ENCODE measurements around the gene TESMIN.

The TESMIN gene

DNA sequence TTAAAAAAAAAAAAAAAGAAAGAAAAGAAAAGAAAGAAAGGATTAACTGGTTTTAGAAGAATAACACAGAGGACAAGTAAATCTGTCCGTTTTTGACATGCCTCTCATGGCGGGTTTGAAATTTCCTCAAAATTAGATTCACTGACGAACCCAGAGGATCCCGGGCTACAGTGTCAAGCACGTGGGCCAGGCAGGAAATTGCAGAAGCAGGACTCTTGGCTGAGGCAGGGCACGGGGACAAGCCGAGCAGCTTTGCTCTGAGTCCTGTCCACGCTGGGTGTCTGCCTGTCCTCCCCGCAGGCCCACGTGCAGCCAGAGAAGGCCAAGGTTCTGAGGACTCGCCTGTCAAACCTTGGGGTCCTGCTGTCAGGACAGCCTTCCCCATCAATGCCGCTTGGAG, 42.3 kb downstream of the TESMIN start:
- DNase-seq, result no peak

GRCh38 chr11:68707527-68707926, 43.8 kb downstream of the TESMIN start:
- no peak for DNase-seq

DNA sequence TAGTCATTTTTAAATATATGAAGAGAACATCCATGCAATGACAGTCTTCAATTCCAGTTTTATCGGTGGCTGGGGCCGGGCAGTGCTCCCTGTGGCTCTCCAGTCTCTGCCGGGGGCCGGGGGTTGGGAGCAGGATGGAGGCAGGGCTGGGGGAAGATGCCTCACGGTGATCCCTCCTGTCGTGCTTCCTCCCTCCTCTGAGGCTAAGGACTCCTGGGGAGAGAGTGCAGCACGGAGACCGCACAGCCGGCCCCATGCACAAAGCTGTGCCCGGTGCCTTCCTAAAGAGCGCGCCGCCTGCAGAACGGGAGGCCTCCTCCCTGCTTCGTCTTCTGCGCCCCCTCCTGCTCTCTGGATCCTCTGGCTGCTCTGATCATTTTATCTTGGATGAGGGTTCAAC, 46.4 kb downstream of the TESMIN start:
- no peak for DNase-seq

GRCh38 chr11:68698993-68699392, 52.3 kb downstream of the TESMIN start:
- no peak for DNase-seq

- no peak for DNase-seq
Observed at GRCh38 chr11:68695531-68695930, 55.8 kb downstream of the TESMIN start.

GRCh38 chr11:68694431-68695297, 56.7 kb downstream of the TESMIN start:
- no peak for DNase-seq

DNA sequence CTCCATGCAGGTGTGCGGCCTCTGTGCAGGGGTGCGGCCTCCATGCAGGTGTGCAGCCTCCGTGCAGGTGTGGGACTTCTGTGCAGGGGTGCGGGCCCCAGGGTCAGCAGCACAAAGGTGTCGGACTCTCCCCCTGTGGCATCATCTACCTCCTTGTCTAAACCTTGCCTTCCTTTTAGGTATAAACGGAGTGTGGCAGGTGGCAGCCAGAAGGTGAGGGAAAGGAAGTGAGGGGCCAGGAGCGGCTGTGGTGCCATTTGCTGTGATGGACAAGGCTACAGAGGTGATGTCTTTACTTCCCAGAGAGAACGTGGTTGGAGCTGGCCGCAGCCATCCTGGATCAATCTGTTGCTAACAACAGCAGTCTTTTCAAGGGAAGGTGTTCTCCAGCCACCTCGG, 57.8 kb downstream of the TESMIN start:
- DNase-seq, result no peak

DNA sequence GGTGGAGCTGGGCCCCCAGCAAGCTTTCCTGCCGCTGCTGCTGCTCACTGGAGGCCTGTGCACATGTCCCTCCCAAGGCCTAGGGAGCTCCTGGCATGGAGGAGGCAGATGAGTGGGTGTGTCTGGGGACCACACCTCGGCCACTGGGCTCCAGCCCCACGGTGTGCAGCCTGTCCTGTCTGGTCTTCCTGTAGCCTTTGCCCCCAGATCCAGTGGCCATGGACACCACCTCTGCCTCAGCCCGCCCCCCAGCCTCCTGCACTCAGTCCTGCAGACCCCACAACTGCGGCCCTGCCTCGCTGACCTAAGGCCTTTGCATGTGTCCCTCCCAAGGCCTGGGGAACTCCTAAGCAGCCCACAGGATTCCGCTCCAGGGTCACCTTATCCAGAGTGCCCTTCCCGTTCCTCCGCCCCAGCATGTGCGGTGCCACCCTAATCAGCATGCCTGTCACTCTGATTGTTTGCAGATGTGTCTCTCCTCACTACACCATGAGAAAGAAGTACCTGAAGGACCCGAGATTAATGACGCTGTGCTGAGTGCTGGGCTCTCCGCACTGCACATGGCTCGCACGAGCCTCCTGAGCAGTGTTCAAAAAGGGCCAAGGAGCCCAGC, 58.3 kb downstream of the TESMIN start:
- DNase-seq, result no peak

GRCh38 chr11:68692115-68692514, 59.2 kb downstream of the TESMIN start:
- DNase-seq, result no peak

- DNase-seq, result no peak
Observed at GRCh38 chr11:68691402-68691784, 59.9 kb downstream of the TESMIN start.

- no peak for DNase-seq
Observed at GRCh38 chr11:68690671-68691401, 60.5 kb downstream of the TESMIN start.

- no peak for DNase-seq
Observed at GRCh38 chr11:68689737-68690625, 61.3 kb downstream of the TESMIN start.

- DNase-seq, result no peak
Observed at GRCh38 chr11:68688881-68689280, 62.4 kb downstream of the TESMIN start.

GRCh38 chr11:68687986-68688385, 63.3 kb downstream of the TESMIN start:
- DNase-seq, result no peak

GRCh38 chr11:68687311-68687710, 64.0 kb downstream of the TESMIN start:
- no peak for DNase-seq

DNA sequence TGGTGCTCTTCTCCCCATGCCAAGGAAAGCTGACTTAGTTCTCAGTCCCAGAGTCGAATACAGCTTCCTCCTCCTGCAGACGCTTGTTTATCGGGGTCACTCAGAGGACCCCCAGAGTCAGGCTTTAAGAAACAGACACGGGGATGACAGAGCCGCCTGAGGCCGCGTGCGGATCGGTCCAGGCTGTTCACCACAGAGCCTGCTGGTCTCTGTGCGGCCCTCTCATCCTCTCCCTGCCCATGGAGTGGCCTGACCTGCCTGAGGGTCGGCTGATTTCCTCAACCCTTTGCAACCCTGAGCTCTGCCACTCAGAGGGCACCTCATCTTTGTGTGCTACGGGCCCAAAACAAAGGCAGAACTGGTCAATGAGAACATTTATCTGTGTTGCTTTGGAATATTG, 64.8 kb downstream of the TESMIN start:
- no peak for DNase-seq

DNA sequence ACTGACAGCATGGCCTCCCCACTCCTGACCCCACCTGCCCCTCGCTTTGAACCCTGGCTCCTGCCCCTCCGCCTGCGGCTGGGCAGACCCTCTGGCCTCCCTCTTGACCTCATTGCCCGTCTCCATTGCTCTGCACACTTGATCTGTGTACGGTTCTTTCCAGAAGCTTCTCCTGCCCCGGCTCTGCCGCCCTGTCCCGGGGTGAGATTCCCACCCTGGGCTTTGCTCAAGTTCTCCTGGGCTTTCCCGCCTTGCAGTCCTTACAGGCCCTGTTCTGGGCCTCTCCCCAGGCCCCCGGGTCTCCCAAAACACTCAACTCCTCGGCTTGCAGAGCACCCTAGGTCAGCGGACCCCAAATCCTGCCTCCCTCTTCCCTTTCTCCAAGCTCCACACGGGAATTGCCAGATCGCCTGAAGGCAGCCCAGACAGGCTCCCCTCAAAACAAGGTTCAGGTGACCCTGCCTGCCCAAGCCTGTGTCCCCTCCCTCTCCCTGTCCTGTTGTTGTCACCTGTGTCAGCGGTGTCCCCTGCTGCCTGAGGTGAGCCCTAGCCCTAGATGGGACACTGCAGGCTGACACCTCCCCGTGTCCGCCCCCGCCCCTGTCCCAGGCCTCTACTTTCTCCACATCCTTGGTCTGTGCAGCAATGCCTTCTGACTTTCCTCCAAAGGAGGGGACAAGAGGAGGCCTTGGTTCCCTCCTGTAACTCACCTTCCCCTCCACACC, 65.5 kb downstream of the TESMIN start:
- DNase-seq, result no peak

DNA sequence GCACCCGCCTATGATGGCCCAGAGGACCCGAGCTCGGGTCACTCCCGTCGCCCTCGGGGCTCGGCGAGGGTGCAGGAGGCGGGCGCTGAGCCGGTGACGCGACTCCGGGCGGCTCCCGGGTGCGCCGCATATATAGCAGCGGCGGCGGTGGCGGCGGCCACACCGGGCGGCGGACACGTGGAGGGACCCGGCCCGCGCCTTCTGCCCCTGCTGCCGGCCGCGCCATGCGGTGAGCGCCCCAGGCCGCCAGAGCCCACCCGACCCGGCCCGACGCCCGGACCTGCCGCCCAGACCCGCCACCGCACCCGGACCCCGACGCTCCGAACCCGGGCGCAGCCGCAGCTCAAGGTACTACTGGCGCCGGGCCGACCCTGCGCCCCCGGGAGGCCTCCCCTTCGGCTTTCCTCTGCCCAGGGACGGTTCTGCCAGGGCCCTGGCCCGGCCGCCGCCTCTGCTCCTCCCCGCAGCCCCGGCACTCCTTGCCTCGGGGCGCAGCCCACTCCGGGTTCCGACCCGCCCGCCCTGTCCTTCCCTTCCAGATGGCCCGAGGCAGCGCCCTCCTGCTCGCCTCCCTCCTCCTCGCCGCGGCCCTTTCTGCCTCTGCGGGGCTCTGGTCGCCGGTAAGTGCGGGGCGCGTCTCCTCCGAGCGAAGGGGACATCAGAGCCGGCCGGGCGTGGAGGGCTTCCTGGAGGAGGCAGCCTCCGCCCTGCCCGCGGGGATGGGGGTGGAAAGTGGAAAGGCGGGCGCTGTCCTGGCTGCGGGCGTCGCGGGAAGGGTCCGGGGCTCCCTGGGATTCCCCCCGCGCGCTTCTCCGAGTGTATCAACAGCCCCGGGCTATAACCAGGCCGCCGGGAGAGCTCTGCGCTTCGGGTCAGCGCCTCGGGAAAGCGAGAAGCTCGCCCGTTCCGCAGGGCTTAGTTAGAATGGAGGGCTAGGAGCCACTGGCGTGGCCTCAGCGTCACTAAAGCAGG, 66.6 kb downstream of the TESMIN start, which contains the start of gene GAL:
Gene GAL (plus strand): TSS at position 160 of the 972 bp plus-strand sequence. CDS start 380 bp downstream, at position 540.
- no peak for DNase-seq

DNA sequence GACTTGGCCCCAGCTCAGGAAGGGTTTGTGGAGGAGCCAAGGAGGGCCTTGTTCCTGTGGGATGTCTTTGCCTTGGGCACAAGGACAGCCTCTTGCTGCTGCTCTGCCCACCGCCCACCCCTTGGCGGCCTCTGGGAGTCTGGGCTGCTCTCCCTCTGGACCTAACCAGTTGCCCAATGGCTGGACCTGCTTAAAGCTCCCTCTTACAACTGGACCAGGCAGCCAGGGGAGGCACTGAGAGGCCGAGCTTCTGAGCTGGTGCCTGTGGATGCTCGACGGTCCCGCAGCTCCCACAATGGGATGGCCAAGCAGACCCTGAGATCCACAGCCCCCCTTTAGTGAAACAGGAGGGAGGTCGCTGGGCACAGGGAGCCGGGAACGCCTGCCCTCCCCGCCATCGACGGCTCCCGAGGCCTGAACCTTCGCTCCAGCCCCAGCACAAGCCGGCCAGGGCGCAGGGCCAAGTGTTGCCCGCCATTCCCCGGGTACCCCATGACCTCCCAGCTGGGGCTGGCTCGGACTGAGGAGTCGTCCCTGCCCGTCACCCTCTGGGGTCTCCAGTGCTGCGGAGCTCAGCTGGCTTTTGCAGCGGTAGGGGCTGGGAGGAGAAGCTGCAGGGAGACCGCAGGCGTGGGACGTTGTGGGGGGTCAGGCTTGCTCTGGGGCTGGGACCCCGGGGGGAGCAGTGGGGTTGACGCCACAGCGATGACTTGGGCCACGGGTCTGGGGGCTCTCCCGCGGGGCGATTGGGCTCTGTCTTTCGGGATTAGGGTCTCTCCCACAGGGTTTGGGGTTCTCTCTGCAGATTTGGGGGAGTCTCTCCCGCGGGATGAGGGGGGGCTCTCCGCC, 67.6 kb downstream of the TESMIN start:
- no peak for DNase-seq

DNA sequence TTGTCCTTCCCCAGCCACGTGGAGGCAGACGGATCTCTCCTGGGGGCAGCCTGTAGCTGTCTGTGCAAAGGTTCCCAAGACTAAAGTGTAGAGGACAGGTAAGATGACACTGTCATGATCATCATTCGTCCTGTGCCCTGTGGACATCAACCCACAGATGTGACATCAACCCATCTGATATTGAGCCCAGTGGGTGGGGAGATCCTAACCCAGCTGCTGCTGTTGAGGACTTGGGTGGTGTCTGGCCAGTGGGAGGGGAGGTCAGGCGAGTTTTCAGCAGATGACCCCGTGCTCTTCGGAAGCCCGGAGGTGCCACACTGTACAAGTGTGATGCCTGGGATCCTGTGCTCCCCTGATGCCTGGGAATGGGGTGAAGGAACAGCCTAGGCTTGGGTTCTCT, 68.2 kb downstream of the TESMIN start:
- DNase-seq, result no peak

All from midbrain (tissue), 1 donor.